SK-N-SH (cell line): ENCODE results near the gene HMBS. TPM values are rescaled to one million over a fixed set of nuclear protein-coding genes. Genes with fewer than 3 reads are reported as not detected.

Source experiments
- CTCF ChIA-PET: fragments of 300-600, 350-600 bp; formaldehyde crosslinking; extraction: SDS; loops from one replicate; lab custom pipeline; 2021; lab: Yijun Ruan, JAX
- POLR2A ChIA-PET: fragments of 350-600 bp; sonication (Branson Sonifier 250); formaldehyde crosslinking; extraction: SDS; loops from one replicate; lab custom pipeline; 2020; ENCODE audit warnings: antibody characterized with exemption, inconsistent platforms; lab: Yijun Ruan, JAX
- DNase-seq: peaks from one replicate; pipeline ENCODE4 v3.0.0; 2012
- H2AFZ ChIP-seq: fragments of 200-600 bp; sonication (generic); 2 replicates; pipeline ENCODE4 v1.8.1; 2016; ENCODE audit warnings: antibody characterized with exemption, mild to moderate bottlenecking, low read depth
- H3F3A ChIP-seq: fragments of 200-600 bp; sonication (generic); replicated peaks from 2 replicates; pipeline ENCODE3; 2016; ENCODE audit warnings: antibody characterized with exemption, mild to moderate bottlenecking; ENCODE audit not compliant: insufficient read depth
- H3K27ac ChIP-seq, 2 experiments: fragments of 200-500 bp in 1 of 2; fragments of 200-600 bp in 1 of 2; sonication (Bioruptor generic) in 1 of 2; sonication (generic), shearing (Covaris generic) in 1 of 2; 2 replicates each; pipeline versions ENCODE4 v1.5.1 to v1.6.1; 2014 to 2016; ENCODE audit warnings: low read depth in 2 of 2, inconsistent platforms in 1 of 2, low read length in 1 of 2, mild to moderate bottlenecking in 1 of 2, mixed read lengths in 1 of 2
- H3K27me3 ChIP-seq: fragments of 200-600 bp; sonication (generic), shearing (Covaris generic); 2 replicates; pipeline ENCODE4 v1.6.1; 2016; ENCODE audit warnings: mixed run types; ENCODE audit not compliant: insufficient read depth
- H3K36me3 ChIP-seq, 2 experiments: fragments of 200-500 bp in 1 of 2; fragments of 200-600 bp in 1 of 2; sonication (Bioruptor generic) in 1 of 2; sonication (generic) in 1 of 2; replicated peaks in 1 of 2; 2 replicates each; pipeline versions ENCODE3 to v1.5.1; 2014 to 2016; ENCODE audit warnings: low read length in 1 of 2, mild to moderate bottlenecking in 1 of 2; ENCODE audit not compliant: insufficient read depth in 2 of 2, control insufficient read depth in 1 of 2
- H3K4me1 ChIP-seq, 2 experiments: fragments of 200-500 bp in 1 of 2; fragments of 200-600 bp in 1 of 2; sonication (Bioruptor generic) in 1 of 2; sonication (generic), shearing (Covaris generic) in 1 of 2; 2 replicates each; pipeline versions ENCODE4 v1.5.1 to v1.6.1; 2014 to 2016; ENCODE audit warnings: low read depth in 1 of 2, low read length in 1 of 2, mixed run types in 1 of 2; ENCODE audit not compliant: insufficient read depth in 2 of 2, control insufficient read depth in 1 of 2
- H3K4me2 ChIP-seq: fragments of 200-600 bp; sonication (generic), shearing (Covaris generic); 2 replicates; pipeline ENCODE4 v1.6.1; 2017; ENCODE audit warnings: mixed run types
- H3K4me3 ChIP-seq, 2 experiments: fragments of 200-500 bp in 1 of 2; fragments of 200-600 bp in 1 of 2; sonication (Bioruptor generic) in 1 of 2; sonication (generic), shearing (Covaris generic) in 1 of 2; 2 replicates each; pipeline versions ENCODE4 v1.5.1 to v1.8.1; 2014 to 2016; ENCODE audit warnings: low read depth in 2 of 2, inconsistent platforms in 1 of 2, low read length in 1 of 2, mild to moderate bottlenecking in 1 of 2, mixed read lengths in 1 of 2, moderate library complexity in 1 of 2
- H3K79me2 ChIP-seq: fragments of 200-600 bp; sonication (generic); 2 replicates; pipeline ENCODE4 v1.8.1; 2017; ENCODE audit warnings: mild to moderate bottlenecking; ENCODE audit not compliant: insufficient read depth
- H3K9ac ChIP-seq: fragments of 200-600 bp; sonication (generic); 2 replicates; pipeline ENCODE4 v1.6.1; 2017; ENCODE audit warnings: mixed run types
- H3K9me2 ChIP-seq: fragments of 200-600 bp; sonication (generic); 2 replicates; pipeline ENCODE4 v1.6.1; 2017; ENCODE audit warnings: mixed run types
- H3K9me3 ChIP-seq: fragments of 200-600 bp; sonication (generic); 2 replicates; pipeline ENCODE4 v1.6.1; 2017; ENCODE audit warnings: mixed run types, mild to moderate bottlenecking, moderate library complexity
- H4K20me1 ChIP-seq: fragments of 200-600 bp; sonication (generic); 2 replicates; pipeline ENCODE4 v1.6.1; 2017; ENCODE audit warnings: mild to moderate bottlenecking, mixed run types; ENCODE audit not compliant: insufficient read depth
- CHD2 ChIP-seq: fragments of 150-350 bp; IDR thresholded peaks from 2 replicates; pipeline ENCODE4 v1.6.1; 2018; ENCODE audit warnings: low read length; ENCODE audit not compliant: partially characterized antibody
- FOSL2 ChIP-seq: IDR thresholded peaks from 2 replicates; pipeline ENCODE4 v1.4.0; 2012; ENCODE audit warnings: low read depth, mild to moderate bottlenecking, moderate library complexity, borderline replicate concordance
- FOXJ3 ChIP-seq: sonication (generic); formaldehyde crosslinking; IDR thresholded peaks from 2 replicates; pipeline ENCODE4 v1.5.1; 2020; ENCODE audit warnings: mild to moderate bottlenecking, missing genetic modification reagents
- GABPA ChIP-seq: IDR thresholded peaks from 2 replicates; pipeline ENCODE4 v1.4.0; 2012; ENCODE audit warnings: low read depth, mild to moderate bottlenecking
- GATA2 ChIP-seq: sonication (generic); formaldehyde crosslinking; IDR thresholded peaks from 2 replicates; pipeline ENCODE4 v1.5.0; 2020; ENCODE audit warnings: mild to moderate bottlenecking, missing genetic modification reagents
- IRF3 ChIP-seq: fragments of 150-350 bp; IDR thresholded peaks from 2 replicates; pipeline ENCODE4 v1.6.1; 2016; ENCODE audit warnings: mild to moderate bottlenecking, low read depth, low read length
- MAX ChIP-seq: IDR thresholded peaks from 2 replicates; pipeline ENCODE4 v1.4.0; 2012; ENCODE audit warnings: low read depth
- MEF2A ChIP-seq: IDR thresholded peaks from 2 replicates; pipeline ENCODE4 v1.4.0; 2012; ENCODE audit warnings: low read depth, borderline replicate concordance
- REST ChIP-seq: IDR thresholded peaks from 2 replicates; pipeline ENCODE4 v1.6.1; 2012; ENCODE audit warnings: mild to moderate bottlenecking, low read depth, low read length, moderate library complexity
- RXRA ChIP-seq: IDR thresholded peaks from 2 replicates; pipeline ENCODE4 v1.4.0; 2012; ENCODE audit warnings: low read depth, mild to moderate bottlenecking, borderline replicate concordance
- TCF12 ChIP-seq: IDR thresholded peaks from 2 replicates; pipeline ENCODE4 v1.4.0; 2012
- TEAD4 ChIP-seq: IDR thresholded peaks from 2 replicates; pipeline ENCODE4 v1.4.0; 2012; ENCODE audit warnings: mild to moderate bottlenecking, borderline replicate concordance; ENCODE audit not compliant: insufficient read depth
- WGBS: methylation state at CpG from one replicate; pipeline ENCODE4 v1.1.6; 2017; ENCODE audit warnings: low lambda C conversion rate; 5-methylcytosine and 5-hydroxymethylcytosine counted together
- polyA plus RNA-seq, 3 experiments: library from polyadenylated mRNA; depleted of rRNA; stranded (reverse); fragments of >200 nt; gene quantifications; 2 replicates each; pipeline ENCODE4 v1.2.3, GENCODE V29; 2012

The HMBS gene
- polyA plus RNA-seq, 1 of the 3 experiments (the other 2 are of a cell fraction): 69.4 TPM

- no peak overlapping the region for H2AFZ ChIP-seq
- H3K9ac ChIP-seq: no peak overlapping the region
- TF ChIP-seq GATA2 (no peak), TEAD4 (no peak), GABPA (no peak), CHD2 (no peak), MAX (no peak), FOXJ3 (CRISPR knock-in tag) (no peak), TCF12 (no peak), RXRA (no peak), MEF2A (no peak), IRF3 (no peak), REST (no peak), FOSL2 (no peak)
- 73% methylated on average over 3 of the region's 12 CpGs for WGBS
- no peaks in the 10 kb centered on the region for H3F3A ChIP-seq
- DNase-seq: no peak
- CTCF ChIA-PET: interaction anchor here (1.3 to 4.5 kb wide), 3 partner anchors 10 to 32 kb away, joined by 5 to 15 read pairs (median 7); partner anchors contain the start of gene DPAGT1
- peaks cover 0 to 44% of the 10 kb centered on the region in 2 experiments for H3K36me3 ChIP-seq
- H3K4me3 ChIP-seq: no peak overlapping the region
- no peak overlapping the region for H3K4me2 ChIP-seq
- POLR2A ChIA-PET: interaction anchor here (0.9 to 2.8 kb wide), 2 partner anchors 8 to 189 kb away, joined by 3 to 11 read pairs; partner anchors contain the start of gene HINFP
- peaks cover 22% of the 10 kb centered on the region; the same call in 1 of the 2 replicates for H3K79me2 ChIP-seq
- H3K4me1 ChIP-seq: peaks cover 14 to 15% of the 10 kb centered on the region in 2 experiments; a peak in 3 of 4 replicates
- no peaks in the 10 kb centered on the region for H3K9me2 ChIP-seq
- no peaks in the 10 kb centered on the region for H4K20me1 ChIP-seq
- H3K27ac ChIP-seq: no peak overlapping the region
- H3K9me3 ChIP-seq: no peaks in the 10 kb centered on the region
- H3K27me3 ChIP-seq: no peaks in the 10 kb centered on the region
Observed at GRCh38 chr11:119112314-119113020, 27.8 kb downstream of the HMBS start.
